ENCODE results near the gene ENPP7.
A peak's percentile ranks its signal among the peaks of the same experiment; 100 is the strongest.

- no peak for TF ChIP-seq POLR2A (IDR thresholded peaks at IDR 0.05)
- peak; percentile 52 to 87 (median 76) for TF ChIP-seq CTCF (IDR thresholded peaks at IDR 0.05 in 8 of 11, conservative IDR thresholded peaks at IDR 0.05 in 3 of 11)
- TF ChIP-seq POLR2AphosphoS5 (IDR thresholded peaks at IDR 0.05) = no peak
These were observed 22.5 kb upstream of the ENPP7 start for GRCh38 chr17:79707931-79708891.

All from spleen (tissue), 7 donors.